GM12878 (cell line): ENCODE results near the gene ITGAL. TPM values are rescaled to one million over a fixed set of nuclear protein-coding genes. Genes with fewer than 3 reads are reported as not detected.

Source experiments
- CEBPZ ChIP-seq: fragments of 150-350 bp; IDR thresholded peaks from 2 replicates; pipeline ENCODE4 v1.6.1; 2016; ENCODE audit warnings: low read depth, low read length
- CREB1 ChIP-seq: IDR thresholded peaks from 2 replicates; pipeline ENCODE4 v1.6.1; 2012; ENCODE audit warnings: low read depth, mild to moderate bottlenecking, inconsistent platforms
- DPF2 ChIP-seq: fragments of 450-650 bp; IDR thresholded peaks from 2 replicates; pipeline ENCODE4 v1.6.1; 2017; ENCODE audit warnings: mild to moderate bottlenecking
- E2F8 ChIP-seq: fragments of 450-650 bp; IDR thresholded peaks from 2 replicates; pipeline ENCODE4 v1.6.1; 2018; ENCODE audit warnings: mild to moderate bottlenecking, low read depth, moderate library complexity; ENCODE audit not compliant: partially characterized antibody
- FOS ChIP-seq: IDR thresholded peaks from 3 replicates; pipeline ENCODE4 v1.6.1; 2011; ENCODE audit warnings: borderline replicate concordance; ENCODE audit not compliant: insufficient read length; ENCODE audit errors: extremely low read depth
- FOXK2 ChIP-seq: fragments of 450-650 bp; IDR thresholded peaks from 2 replicates; pipeline ENCODE4 v1.6.1; 2017; ENCODE audit warnings: mild to moderate bottlenecking, moderate library complexity
- HCFC1 ChIP-seq: fragments of 150-350 bp; IDR thresholded peaks from 2 replicates; pipeline ENCODE4 v1.6.1; 2014; ENCODE audit warnings: low read length
- HDAC2 ChIP-seq: fragments of 200-600 bp; sonication (generic); IDR thresholded peaks from 2 replicates; pipeline ENCODE4 v1.6.1; 2017
- MAX ChIP-seq: IDR thresholded peaks from 2 replicates; pipeline ENCODE4 v1.6.1; 2012; ENCODE audit warnings: low read depth, low read length, improper control_type of control experiment
- MTA3 ChIP-seq: IDR thresholded peaks from 2 replicates; pipeline ENCODE4 v1.6.1; 2012; ENCODE audit warnings: low read length, inconsistent platforms, borderline replicate concordance
- SP1 ChIP-seq: IDR thresholded peaks from one replicate; pipeline ENCODE4 v1.6.1; 2011; ENCODE audit warnings: low read depth, low read length
- SRF ChIP-seq, 2 experiments: IDR thresholded peaks; 2 replicates each; pipeline ENCODE4 v1.6.1; 2011; ENCODE audit warnings: low read depth in 2 of 2, low read length in 2 of 2, mild to moderate bottlenecking in 1 of 2, moderate library complexity in 1 of 2
- TBL1XR1 ChIP-seq: IDR thresholded peaks from 2 replicates; pipeline ENCODE4 v1.6.1; 2012; ENCODE audit warnings: low read depth, low read length, improper control_type of control experiment
- USF2 ChIP-seq: IDR thresholded peaks from 2 replicates; pipeline ENCODE4 v1.6.1; 2011; ENCODE audit warnings: low read depth, low read length, improper control_type of control experiment, borderline replicate concordance
- ZBTB4 ChIP-seq: fragments of 450-650 bp; formaldehyde crosslinking; IDR thresholded peaks from 2 replicates; pipeline ENCODE4 v1.4.0; 2022; ENCODE audit warnings: mild to moderate bottlenecking, moderate library complexity
- ZNF207 ChIP-seq: fragments of 450-650 bp; IDR thresholded peaks from 2 replicates; pipeline ENCODE4 v1.6.1; 2014; ENCODE audit warnings: antibody characterized with exemption, mild to moderate bottlenecking, borderline replicate concordance
- ZNF24 ChIP-seq: fragments of 450-650 bp; IDR thresholded peaks from 2 replicates; pipeline ENCODE4 v1.6.1; 2017; ENCODE audit warnings: antibody characterized with exemption, mild to moderate bottlenecking
- polyA plus RNA-seq, 11 experiments: library from polyadenylated mRNA; depleted of rRNA in 4 of 11; unstranded in 6 of 11; stranded (reverse) in 5 of 11; fragments of >200 nt; fragmentation: Nextera tagmentation in 4 of 11; fragmentation: Illumina TruSeq in 1 of 11; extraction: Ambion mirVana in 4 of 11; extraction: Trizol in 1 of 11; gene quantifications; 1 replicate in 1 of 11; 2 replicates in 10 of 11; pipeline versions ENCODE4 v1.2.1 to v1.2.3, GENCODE V29; 2011 to 2016; ENCODE audit warnings: inconsistent platforms in 2 of 11, missing spikeins in 2 of 11, low read depth in 1 of 11
- total RNA-seq, 4 experiments: library from RNA; depleted of rRNA in 3 of 4; stranded (reverse); fragments of >200 nt in 3 of 4; fragmentation: Illumina TruSeq in 1 of 4; extraction: Trizol in 1 of 4; gene quantifications; 2 replicates each; pipeline versions ENCODE4 v1.2.1 to v1.2.3, GENCODE V29; 2013 to 2021

Gene ITGAL
- total and polyA plus RNA-seq, 10 of the 15 experiments (the other 5 are each of a cell fraction or from before 2014, with no cell fraction given) = 10.7 to 170 (median 96.9) TPM

GRCh38 chr16:30526823-30527634 lies 54.5 kb downstream of the ITGAL start (continued):
- TF ChIP-seq CEBPZ = no peak
- TF ChIP-seq ZBTB4 (CRISPR knock-in tag) = no peak
- peak; percentile 63 for TF ChIP-seq SP1
- no peak for TF ChIP-seq E2F8
- TF ChIP-seq MTA3 = no peak
- TF ChIP-seq CREB1 = no peak
- TF ChIP-seq DPF2 = no peak; the same call in none of the 2 replicates
- TF ChIP-seq SRF (IDR thresholded peaks at IDR 0.05; ENCODE audit: low read depth in 2 of 2, low read length in 2 of 2) = peak; percentile 24 to 80; a peak in 1 of 4 replicates
- no peak for TF ChIP-seq HDAC2
- peak; percentile 33; the same call in 1 of the 2 replicates for TF ChIP-seq MAX
- TF ChIP-seq ZNF207 = peak; percentile 92
- TF ChIP-seq FOXK2 = no peak
- peak; percentile 7; the same call in 1 of the 2 replicates for TF ChIP-seq USF2
- TF ChIP-seq HCFC1 = peak; percentile 79
- TF ChIP-seq ZNF24 = no peak
- TF ChIP-seq TBL1XR1 = no peak; the same call in 1 of the 2 replicates
- TF ChIP-seq FOS = no peak
